ENCODE results near the gene NTRK1.
A peak's percentile ranks its signal among the peaks of the same experiment; 100 is the strongest.
"Not testable (repeated sequence)": the region's sequence is repeated elsewhere in the genome, so short reads cannot be mapped to it uniquely, and the experiment has no call there.

Gene NTRK1

GRCh38 chr1:156920233-156921052 lies 59.8 kb downstream of the NTRK1 start, which contains the start of gene LRRC71:
Gene LRRC71 (plus strand): TSS chr1:156920632. CDS start chr1:156920804, 172 bp downstream.
- peak; percentile 92 for DNase-seq

- no peak for DNase-seq
Observed at GRCh38 chr1:156921053-156921529, 60.4 kb downstream of the NTRK1 start.

GRCh38 chr1:156922986-156923669 lies 62.5 kb downstream of the NTRK1 start:
- DNase-seq: no peak

GRCh38 chr1:156923670-156924477 lies 63.2 kb downstream of the NTRK1 start:
- no peak for DNase-seq

GRCh38 chr1:156924478-156925153 lies 64.0 kb downstream of the NTRK1 start:
- no peak for DNase-seq

- DNase-seq: no peak
Observed at GRCh38 chr1:156925154-156926010, 64.7 kb downstream of the NTRK1 start.

- peak; percentile 42 for DNase-seq
Observed at GRCh38 chr1:156926175-156926574, 65.5 kb downstream of the NTRK1 start.

GRCh38 chr1:156926695-156927094 lies 66.0 kb downstream of the NTRK1 start:
- not testable (repeated sequence) for DNase-seq

- peak; percentile 78 for DNase-seq
Observed at GRCh38 chr1:156927215-156928042, 66.8 kb downstream of the NTRK1 start.

GRCh38 chr1:156928043-156928602 lies 67.5 kb downstream of the NTRK1 start:
- DNase-seq: no peak

GRCh38 chr1:156929596-156930238 lies 69.1 kb downstream of the NTRK1 start:
- DNase-seq: no peak

GRCh38 chr1:156930483-156930882 lies 69.8 kb downstream of the NTRK1 start:
- DNase-seq: no peak

Measured in suppressor macrophage treated with lipopolysaccharide for 4 hours (primary cell).